IPS-20b (cell line): ENCODE results near the gene JMJD1C.

Source experiments
- H3K27ac ChIP-seq: one replicate; pipeline ENCODE4 v1.5.1; 2013; ENCODE audit warnings: low read length
- H3K27me3 ChIP-seq: 2 replicates; pipeline ENCODE4 v1.6.1; 2013; ENCODE audit warnings: mild to moderate bottlenecking, low read length, inconsistent platforms; ENCODE audit not compliant: insufficient read depth
- H3K36me3 ChIP-seq: 2 replicates; pipeline ENCODE4 v1.6.1; 2013; ENCODE audit warnings: low read depth, mild to moderate bottlenecking, inconsistent platforms, low read length, moderate library complexity; ENCODE audit not compliant: insufficient read depth
- H3K4me1 ChIP-seq: 2 replicates; pipeline ENCODE4 v1.6.1; 2013; ENCODE audit warnings: mild to moderate bottlenecking, control low read depth, inconsistent platforms, low read length, moderate library complexity; ENCODE audit not compliant: insufficient read depth
- H3K4me3 ChIP-seq: 2 replicates; pipeline ENCODE4 v1.5.1; 2013; ENCODE audit warnings: mild to moderate bottlenecking, low read length, inconsistent platforms
- H3K9ac ChIP-seq: 2 replicates; pipeline ENCODE4 v1.6.1; 2013; ENCODE audit warnings: low read depth, mild to moderate bottlenecking, inconsistent platforms, low read length, moderate library complexity
- H3K9me3 ChIP-seq: 2 replicates; pipeline ENCODE4 v1.6.1; 2013; ENCODE audit warnings: mild to moderate bottlenecking, low read depth, low read length, inconsistent platforms; ENCODE audit not compliant: insufficient read depth

The JMJD1C gene

GRCh38 chr10:63431962-63432797 lies 33.6 kb downstream of the JMJD1C start:
- Histone ChIP-seq H3K9ac (no peak overlapping the region), H3K36me3 (no peaks in the 10 kb centered on the region), H3K9me3 (no peaks in the 10 kb centered on the region), H3K27ac (no peak overlapping the region), H3K4me1 (peaks cover 45% of the 10 kb centered on the region), H3K4me3 (no peak overlapping the region), H3K27me3 (no peaks in the 10 kb centered on the region)

- Histone ChIP-seq H3K4me3 (no peak overlapping the region), H3K27me3 (no peaks in the 10 kb centered on the region), H3K4me1 (peaks cover 34% of the 10 kb centered on the region), H3K9ac (no peak overlapping the region), H3K9me3 (no peaks in the 10 kb centered on the region), H3K36me3 (no peaks in the 10 kb centered on the region), H3K27ac (no peak overlapping the region)
These were observed 34.8 kb downstream of the JMJD1C start for GRCh38 chr10:63430999-63431356.

- H3K9ac ChIP-seq, result no peak overlapping the region
- no peak overlapping the region for H3K4me3 ChIP-seq
- H3K27ac ChIP-seq, result no peak overlapping the region
- no peaks in the 10 kb centered on the region for H3K27me3 ChIP-seq
- H3K4me1 ChIP-seq, result peaks cover 27% of the 10 kb centered on the region; the same call in 1 of the 2 replicates
- H3K9me3 ChIP-seq, result no peaks in the 10 kb centered on the region
- no peaks in the 10 kb centered on the region for H3K36me3 ChIP-seq
These were observed 35.4 kb downstream of the JMJD1C start for GRCh38 chr10:63430091-63430998.

GRCh38 chr10:63429281-63429680 lies 36.5 kb downstream of the JMJD1C start:
- Histone ChIP-seq H3K27me3 (no peaks in the 10 kb centered on the region), H3K9me3 (no peaks in the 10 kb centered on the region), H3K4me3 (no peak overlapping the region), H3K4me1 (peaks cover 17% of the 10 kb centered on the region; the same call in 1 of the 2 replicates), H3K9ac (no peak overlapping the region), H3K36me3 (no peaks in the 10 kb centered on the region), H3K27ac (no peak overlapping the region)

GRCh38 chr10:63427013-63427412 lies 38.8 kb downstream of the JMJD1C start:
- no peaks in the 10 kb centered on the region for H3K36me3 ChIP-seq
- no peak overlapping the region for H3K27ac ChIP-seq

GRCh38 chr10:63425512-63425911 lies 40.3 kb downstream of the JMJD1C start:
- no peak overlapping the region for H3K9ac ChIP-seq
- peaks cover 20% of the 10 kb centered on the region; the same call in 1 of the 2 replicates for H3K4me1 ChIP-seq
- no peaks in the 10 kb centered on the region for H3K36me3 ChIP-seq
- H3K27me3 ChIP-seq, result no peaks in the 10 kb centered on the region
- H3K9me3 ChIP-seq, result no peaks in the 10 kb centered on the region
- no peak overlapping the region for H3K27ac ChIP-seq
- no peak overlapping the region for H3K4me3 ChIP-seq

More at GRCh38 chr10:63427013-63427412, 38.8 kb downstream of the JMJD1C start:
- H3K9ac ChIP-seq, result no peak overlapping the region
- no peaks in the 10 kb centered on the region for H3K9me3 ChIP-seq
- no peak overlapping the region for H3K4me3 ChIP-seq
- H3K4me1 ChIP-seq, result peaks cover 20% of the 10 kb centered on the region; the same call in 1 of the 2 replicates
- H3K27me3 ChIP-seq, result no peaks in the 10 kb centered on the region

- Histone ChIP-seq H3K4me1 (peaks cover 14% of the 10 kb centered on the region; the same call in 1 of the 2 replicates), H3K36me3 (no peaks in the 10 kb centered on the region), H3K9me3 (no peaks in the 10 kb centered on the region), H3K9ac (no peak overlapping the region), H3K27me3 (no peaks in the 10 kb centered on the region), H3K4me3 (no peak overlapping the region), H3K27ac (no peak overlapping the region)
These were observed 41.2 kb downstream of the JMJD1C start for GRCh38 chr10:63424576-63424975.

GRCh38 chr10:63423494-63423893 lies 42.3 kb downstream of the JMJD1C start:
- Histone ChIP-seq H3K9ac (no peak overlapping the region), H3K27ac (no peak overlapping the region), H3K27me3 (no peaks in the 10 kb centered on the region), H3K36me3 (no peaks in the 10 kb centered on the region), H3K4me3 (no peak overlapping the region), H3K4me1 (0 out of 2 replicates have a peak, but pooled peaks cover 5% of the 10 kb centered on the region), H3K9me3 (no peaks in the 10 kb centered on the region)

- Histone ChIP-seq H3K27ac (no peak overlapping the region), H3K36me3 (no peaks in the 10 kb centered on the region), H3K9ac (no peak overlapping the region), H3K27me3 (no peaks in the 10 kb centered on the region), H3K4me1 (peaks cover 12% of the 10 kb centered on the region; the same call in 1 of the 2 replicates), H3K9me3 (no peaks in the 10 kb centered on the region), H3K4me3 (no peak overlapping the region)
These were observed 44.2 kb downstream of the JMJD1C start for GRCh38 chr10:63421591-63421990.

- no peaks in the 10 kb centered on the region for H3K9me3 ChIP-seq
- no peak overlapping the region for H3K27ac ChIP-seq
- H3K4me1 ChIP-seq, result peaks cover 8% of the 10 kb centered on the region; the same call in 1 of the 2 replicates
- no peaks in the 10 kb centered on the region for H3K27me3 ChIP-seq
- H3K4me3 ChIP-seq, result no peak overlapping the region
- no peaks in the 10 kb centered on the region for H3K36me3 ChIP-seq
- no peak overlapping the region for H3K9ac ChIP-seq
These were observed 49.4 kb downstream of the JMJD1C start for GRCh38 chr10:63416376-63416775.

- Histone ChIP-seq H3K36me3 (no peaks in the 10 kb centered on the region), H3K9me3 (no peaks in the 10 kb centered on the region), H3K4me1 (peaks cover 8% of the 10 kb centered on the region; the same call in 1 of the 2 replicates), H3K9ac (no peak overlapping the region), H3K27ac (no peak overlapping the region), H3K27me3 (no peaks in the 10 kb centered on the region), H3K4me3 (no peak overlapping the region)
These were observed 50.0 kb downstream of the JMJD1C start for GRCh38 chr10:63415640-63416244.
